C4-2B (cell line): ENCODE results near the gene ANKS1B.

Experiments
- CTCF ChIP-seq: fragments of 450-650 bp; conservative IDR thresholded peaks from 2 replicates; pipeline ENCODE4 v1.5.1; 2017; ENCODE audit warnings: mild to moderate bottlenecking
- ZFX ChIP-seq: fragments of 450-650 bp; IDR thresholded peaks from 2 replicates; pipeline ENCODE4 v1.6.1; 2017

- TF ChIP-seq CTCF (no peak), ZFX (no peak)
Measured at GRCh38 chr12:99486277-99486676, 498.5 kb downstream of the ANKS1B start.
